ENCODE data around the gene AGBL5.
"Not testable (repeated sequence)": the region's sequence is repeated elsewhere in the genome, so short reads cannot be mapped to it uniquely, and the experiment has no call there.

AGBL5 gene

GRCh38 chr2:27091746-27092695 is 40.6 kb downstream of the AGBL5 start:
- DNase-seq (ENCODE audit: low read depth): no peak

DNA sequence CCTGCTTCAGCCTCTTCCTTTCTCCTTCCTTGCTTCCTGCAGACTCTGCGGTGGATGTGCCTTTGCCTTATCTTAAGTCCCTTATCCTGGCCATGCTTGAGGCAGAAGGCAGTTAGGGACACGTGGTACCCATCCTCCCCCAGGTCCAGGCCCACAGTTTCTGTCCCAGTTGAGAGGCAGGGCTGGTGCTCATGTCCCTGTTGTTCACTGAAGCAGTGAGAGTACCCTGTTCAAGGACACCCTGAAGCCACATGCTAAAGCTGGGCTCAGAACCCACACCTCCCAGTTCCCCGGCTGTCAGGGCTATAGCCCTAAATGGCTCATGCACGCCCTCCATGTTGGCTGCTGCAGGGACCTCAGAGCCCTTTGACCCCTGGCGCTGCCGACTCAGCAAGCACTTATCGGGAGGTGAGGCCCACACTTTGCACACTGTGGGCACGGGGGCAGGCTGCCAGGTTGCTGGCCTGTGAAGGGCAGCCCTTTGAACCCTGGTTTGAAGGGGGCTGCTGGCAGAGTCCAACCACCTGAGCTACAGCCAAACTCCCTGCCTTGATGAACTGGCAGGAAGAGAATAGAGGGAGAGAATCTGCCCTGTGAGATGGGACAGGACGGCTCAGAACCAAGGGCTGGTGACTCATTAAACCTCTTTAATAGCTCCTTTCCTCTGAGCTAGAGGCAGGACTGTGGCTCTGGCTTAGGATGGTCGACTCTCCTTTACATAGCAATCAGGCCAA is 41.4 kb downstream of the AGBL5 start:
- DNase-seq (ENCODE audit: low read depth): no peak

GRCh38 chr2:27093430-27094352 is 42.2 kb downstream of the AGBL5 start:
- DNase-seq (ENCODE audit: low read depth): no peak

GRCh38 chr2:27094353-27094984 is 43.0 kb downstream of the AGBL5 start:
- no peak for DNase-seq (ENCODE audit: low read depth)

DNA sequence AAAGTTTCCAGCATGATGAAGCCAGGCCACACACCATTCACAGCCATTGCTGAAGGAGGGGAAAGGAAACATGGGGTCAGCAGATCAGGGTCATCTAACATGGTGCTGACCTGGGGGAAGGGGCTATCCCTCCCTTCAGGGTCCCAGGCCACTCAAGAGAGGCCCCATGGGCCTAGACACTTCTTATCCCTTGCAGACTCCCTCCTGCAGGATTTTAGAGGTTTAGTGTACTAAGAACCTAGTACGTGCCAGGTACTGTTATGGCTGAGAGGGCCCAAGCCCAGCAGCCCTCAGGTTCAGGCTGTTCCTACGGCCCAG is 43.9 kb downstream of the AGBL5 start:
- DNase-seq (ENCODE audit: low read depth): no peak

DNA sequence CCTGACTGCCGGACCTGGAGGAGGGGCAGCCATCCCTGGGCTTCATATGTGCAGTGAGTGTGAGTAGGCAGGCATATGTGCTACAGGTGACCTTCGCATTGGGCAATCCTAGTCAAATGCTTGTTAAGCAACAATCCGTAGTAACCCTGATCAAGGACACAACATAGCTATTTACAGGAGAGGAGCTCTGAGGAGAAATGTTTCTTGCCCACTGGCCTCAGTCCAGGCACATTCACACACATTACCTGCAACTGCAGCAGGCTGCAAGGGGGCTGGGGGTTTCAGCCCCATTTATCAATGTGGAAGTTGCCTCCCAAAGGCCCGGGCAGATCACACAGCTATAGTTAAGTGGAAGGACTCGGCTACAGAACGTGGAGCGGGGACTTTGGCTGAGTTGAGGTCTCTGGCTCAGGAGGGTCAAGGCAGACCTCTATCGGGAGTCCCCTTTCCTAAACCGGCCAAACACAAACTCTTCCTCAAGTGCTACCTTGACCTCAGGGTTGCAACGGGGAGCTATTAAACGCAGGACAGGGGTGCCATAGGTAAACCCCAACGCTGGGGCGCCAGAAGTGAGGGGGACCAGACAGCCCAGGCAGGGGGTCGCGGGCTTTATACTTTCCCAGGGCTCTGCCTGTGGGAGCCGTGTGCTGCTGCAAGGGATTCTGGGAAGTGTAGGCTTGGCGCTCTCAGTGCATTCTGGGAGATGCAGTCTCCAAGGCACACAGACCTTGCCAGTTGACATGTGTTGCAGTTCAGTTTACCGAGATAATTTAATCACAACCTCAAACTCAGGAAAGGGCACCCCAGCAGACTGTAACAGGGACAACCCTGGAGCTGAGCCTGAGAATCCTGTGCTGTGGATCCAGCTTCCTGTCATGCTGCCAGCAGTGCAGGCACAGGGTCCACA is 44.5 kb downstream of the AGBL5 start:
- DNase-seq (ENCODE audit: low read depth): no peak

GRCh38 chr2:27096748-27097297 is 45.4 kb downstream of the AGBL5 start:
- DNase-seq (ENCODE audit: low read depth): no peak

- DNase-seq (ENCODE audit: low read depth): no peak
Observed at GRCh38 chr2:27097341-27097740, 45.9 kb downstream of the AGBL5 start.

- no peak for DNase-seq (ENCODE audit: low read depth)
Observed at GRCh38 chr2:27099334-27099955, 48.0 kb downstream of the AGBL5 start.

GRCh38 chr2:27100036-27100435 is 48.6 kb downstream of the AGBL5 start:
- no peak for DNase-seq (ENCODE audit: low read depth)

- DNase-seq (ENCODE audit: low read depth): no peak
Observed at GRCh38 chr2:27102329-27102728, 50.9 kb downstream of the AGBL5 start.

DNA sequence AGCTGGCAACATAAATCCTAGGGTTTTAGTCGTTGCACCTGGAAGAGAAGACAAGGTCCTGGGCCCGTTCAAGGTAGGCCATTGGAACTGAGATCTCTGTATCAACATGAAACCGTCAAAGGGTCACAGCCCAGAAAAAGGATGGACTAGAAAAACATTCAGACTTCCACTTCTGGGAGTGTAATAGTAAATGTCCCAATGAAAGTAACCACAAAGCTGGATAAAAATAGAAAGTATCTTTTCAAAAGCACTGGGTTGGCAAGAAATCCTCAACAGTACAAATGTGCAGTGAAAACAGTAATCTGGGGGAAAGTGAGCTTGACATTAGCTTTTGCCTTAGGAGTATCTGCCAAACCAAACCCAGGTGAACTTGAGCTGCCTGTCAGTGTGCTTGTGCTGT is 54.5 kb downstream of the AGBL5 start:
- no peak for DNase-seq (ENCODE audit: low read depth)

DNA sequence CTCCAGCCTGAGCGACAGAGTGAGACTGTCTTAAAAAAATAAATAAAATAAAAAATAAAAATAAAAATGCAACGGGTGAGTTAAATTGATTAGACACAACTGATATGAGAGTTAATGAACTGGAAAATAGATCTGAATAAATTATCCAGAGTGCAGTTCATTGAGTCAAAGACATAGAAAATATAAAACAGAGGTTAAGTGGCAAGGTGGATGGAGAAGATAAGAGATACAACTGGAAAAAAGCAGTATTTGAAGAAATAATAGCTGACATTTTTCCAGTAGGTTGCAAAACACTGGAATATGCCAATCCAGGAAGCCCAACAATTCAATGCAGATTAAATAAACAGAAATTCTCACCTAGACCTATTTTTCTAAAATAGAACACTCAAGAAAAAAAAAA is 56.8 kb downstream of the AGBL5 start:
- no peak for DNase-seq (ENCODE audit: low read depth)

- DNase-seq (ENCODE audit: low read depth): no peak
Observed at GRCh38 chr2:27109083-27109482, 57.6 kb downstream of the AGBL5 start.

GRCh38 chr2:27110603-27111352 is 59.3 kb downstream of the AGBL5 start:
- DNase-seq (ENCODE audit: low read depth): not testable (repeated sequence)

DNA sequence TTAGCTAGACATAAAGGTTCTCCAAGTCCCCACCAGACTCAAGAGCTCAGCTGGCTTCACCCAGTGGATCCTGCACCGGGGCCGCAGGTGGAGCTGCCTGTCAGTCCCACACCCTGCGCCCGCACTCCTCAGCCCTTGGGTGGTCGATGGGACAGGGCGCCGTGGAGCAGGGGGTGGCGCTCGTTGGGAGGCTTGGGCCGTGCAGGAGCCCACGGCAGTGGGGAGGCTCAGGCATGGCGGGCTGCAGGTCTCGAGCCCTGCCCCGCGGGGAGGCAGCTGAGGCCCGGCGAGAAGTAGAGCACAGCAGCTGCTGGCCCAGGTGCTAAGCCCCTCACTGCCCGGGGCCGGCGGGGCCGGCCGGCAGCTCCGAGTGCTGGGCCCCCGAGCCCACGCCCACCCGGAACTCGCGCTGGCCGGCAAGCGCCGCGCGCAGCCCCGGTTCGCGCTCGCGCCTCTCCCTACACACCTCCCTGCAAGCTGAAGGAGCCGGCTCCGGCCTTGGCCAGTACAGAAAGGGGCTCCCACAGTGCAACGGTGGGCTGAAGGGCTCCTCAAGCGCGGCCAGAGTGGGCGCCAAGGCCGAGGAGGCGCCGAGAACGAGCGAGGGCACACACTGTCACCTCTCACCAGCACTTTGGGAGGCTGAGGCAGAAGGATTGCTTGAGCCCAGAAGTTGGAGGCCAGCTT is 60.1 kb downstream of the AGBL5 start:
- not testable (repeated sequence) for DNase-seq (ENCODE audit: low read depth)

GRCh38 chr2:27115519-27115918 is 64.1 kb downstream of the AGBL5 start:
- DNase-seq (ENCODE audit: low read depth): no peak

DNA sequence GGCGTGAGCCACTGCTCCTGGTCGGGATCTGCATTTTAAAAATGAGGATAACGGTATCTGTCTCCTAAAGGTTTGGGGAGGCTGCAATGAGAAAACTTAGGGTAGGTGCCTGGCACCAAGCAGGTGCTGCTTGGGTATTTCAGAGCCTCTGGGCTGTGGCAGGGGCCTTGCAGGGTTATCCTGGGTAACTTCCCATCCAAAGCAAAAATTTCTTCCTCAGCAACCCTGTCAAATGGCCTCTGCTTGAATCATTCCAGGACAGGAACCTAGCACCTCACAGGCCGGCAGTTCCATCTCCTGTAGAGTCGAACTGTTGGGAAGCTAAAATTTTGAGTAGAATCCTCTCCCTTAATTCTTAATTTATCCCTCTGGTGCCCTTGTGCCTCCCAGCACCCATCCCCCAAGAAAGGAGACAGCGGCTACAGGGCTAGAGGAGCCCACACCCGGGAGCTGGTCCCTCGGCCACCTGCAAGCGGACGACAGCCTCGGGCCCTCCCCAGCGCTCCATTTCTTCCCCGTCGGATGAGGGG is 66.6 kb downstream of the AGBL5 start:
- DNase-seq (ENCODE audit: low read depth): no peak

Data from fibroblast of the conjunctiva (primary cell).